NB4 (cell line): Measurements from ENCODE around the gene TMEM214.

Experiments
- CTCF ChIP-seq: IDR thresholded peaks from one replicate; pipeline ENCODE4 v1.5.1; 2012; ENCODE audit warnings: low read depth, low read length
- POLR2A ChIP-seq: IDR thresholded peaks from 2 replicates; pipeline ENCODE4 v1.6.1; 2011; ENCODE audit warnings: mild to moderate bottlenecking; ENCODE audit not compliant: insufficient read length; ENCODE audit errors: extremely low read depth

GRCh38 chr2:27085062-27085672, 52.4 kb downstream of the TMEM214 start:
- TF ChIP-seq CTCF, result no peak
- no peak for TF ChIP-seq POLR2A
